Amniotic stem cell (primary cell): ENCODE measurements around the gene SCFD2.
"Not testable (repeated sequence)": the region's sequence is repeated elsewhere in the genome, so short reads cannot be mapped to it uniquely, and the experiment has no call there.

ENCODE experiments used
- DNase-seq: peaks from one replicate; lab custom pipeline; 2025; lab: John Stamatoyannopoulos, UW

SCFD2 gene

DNA sequence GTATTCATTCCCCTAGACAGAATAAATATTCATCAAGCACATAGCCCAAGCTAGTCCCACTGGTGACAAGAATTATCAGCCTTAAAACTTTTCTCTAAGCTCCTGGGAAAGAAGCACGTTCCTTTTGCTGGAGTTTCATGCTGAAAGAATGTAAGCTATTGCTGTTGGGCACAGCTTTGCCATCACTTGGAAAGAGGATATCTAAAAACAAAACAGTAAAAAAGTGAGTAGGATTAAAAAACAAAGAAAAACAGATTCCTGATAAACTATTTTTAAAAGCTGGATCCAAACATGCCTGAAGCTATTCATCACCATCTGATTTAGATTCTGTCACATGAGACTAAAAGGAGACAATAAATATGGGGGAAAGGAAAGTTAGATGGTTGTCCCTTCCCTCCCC is 176.8 kb downstream of the SCFD2 start:
- DNase-seq: peak; percentile 38

DNA sequence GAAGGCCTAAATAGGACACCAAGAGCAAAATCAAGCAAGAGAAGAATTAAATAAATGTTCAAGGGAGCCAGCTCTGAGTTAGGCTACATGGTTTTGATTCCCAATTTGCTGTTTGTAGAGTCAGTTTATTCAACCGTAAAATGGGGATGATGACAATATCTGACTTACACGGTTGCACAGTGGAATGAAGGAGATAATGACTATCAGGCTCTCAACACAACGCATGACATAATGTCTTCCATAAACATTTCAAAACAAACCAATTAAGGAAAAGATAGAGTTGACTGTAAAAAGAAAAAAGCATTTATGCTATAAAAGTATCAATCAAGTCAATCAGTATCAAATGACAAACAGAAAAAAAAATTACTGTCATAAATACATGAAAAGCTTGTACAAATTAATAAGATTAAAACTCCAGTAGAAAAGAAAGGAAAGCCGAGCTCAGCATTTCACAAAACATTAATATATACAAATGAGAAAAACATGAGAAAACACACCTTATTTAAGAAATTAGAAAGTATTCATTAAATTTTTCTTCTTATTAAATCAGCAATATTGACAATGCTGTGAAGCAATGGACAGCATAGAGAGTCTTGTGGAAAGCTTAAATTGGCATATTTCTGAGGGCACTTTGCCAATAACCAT is 179.0 kb downstream of the SCFD2 start:
- no peak for DNase-seq

DNA sequence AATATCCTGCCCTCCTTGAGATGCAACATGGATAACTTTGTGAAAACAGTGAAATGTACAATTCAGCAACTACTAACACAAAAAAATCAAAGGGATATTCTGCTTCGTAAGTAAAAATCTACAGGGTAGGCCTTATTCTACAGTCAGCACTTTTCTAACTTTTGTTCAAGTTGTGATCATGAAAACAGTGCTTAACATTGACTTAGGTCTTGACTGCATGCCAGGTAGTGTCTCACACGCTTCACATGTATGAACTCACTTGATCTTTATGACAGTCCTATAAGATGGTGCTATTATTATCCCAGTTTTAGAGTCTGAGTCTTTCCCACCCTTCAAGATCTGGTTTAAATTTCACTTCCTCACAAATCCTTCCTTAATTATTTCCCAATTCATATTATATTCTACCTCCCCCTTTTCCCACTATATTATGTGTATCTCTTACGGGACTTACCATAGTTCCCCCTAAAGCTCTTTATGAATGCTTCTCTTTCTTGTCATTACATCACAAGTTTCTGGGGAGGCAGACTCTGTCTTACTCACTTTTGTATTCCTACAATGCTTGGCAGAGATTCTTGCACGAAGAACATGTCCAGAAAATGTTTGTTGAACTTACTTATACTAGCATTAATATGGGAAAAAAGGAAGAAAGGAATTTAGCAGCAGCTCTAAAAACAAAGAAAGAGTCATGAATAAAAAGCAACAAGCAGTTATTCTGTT is 179.8 kb downstream of the SCFD2 start:
- DNase-seq: no peak

DNA sequence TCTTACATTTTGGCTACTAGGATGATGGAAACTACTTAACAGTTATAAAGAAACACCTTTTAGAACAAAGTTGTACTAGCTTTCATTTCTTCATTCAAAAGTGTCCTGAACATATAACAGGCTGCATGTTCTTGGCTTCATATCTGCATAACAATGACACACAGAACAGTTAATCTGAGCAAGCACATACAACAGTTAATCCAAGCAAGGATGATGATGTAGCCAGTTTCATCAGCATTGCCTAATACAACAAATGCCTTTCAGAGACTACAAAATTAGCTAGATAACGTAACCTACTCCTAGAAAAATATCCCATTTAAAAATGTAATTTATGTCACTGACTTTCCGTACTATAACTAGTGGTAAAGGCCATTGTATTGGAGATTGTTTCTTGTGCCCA is 182.1 kb downstream of the SCFD2 start:
- no peak for DNase-seq

DNA sequence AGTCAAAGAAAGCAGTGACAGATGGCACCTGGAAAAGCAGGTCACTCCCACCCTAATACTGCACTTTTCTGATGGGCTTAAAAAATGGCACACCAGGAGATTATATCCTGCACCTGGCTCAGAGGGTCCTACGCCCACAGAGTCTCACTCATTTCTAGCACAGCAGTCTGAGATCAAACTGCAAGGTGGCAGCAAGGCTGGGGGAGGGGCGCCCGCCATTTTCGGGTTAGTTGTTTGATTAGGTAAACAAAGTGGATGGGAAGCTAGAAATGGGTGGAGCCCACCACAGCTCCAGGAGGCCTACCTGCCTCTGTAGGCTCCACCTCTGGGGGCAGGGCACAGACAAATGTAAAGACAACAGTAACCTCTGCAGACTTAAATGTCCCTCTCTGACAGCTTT is 188.1 kb downstream of the SCFD2 start:
- DNase-seq: not testable (repeated sequence)

DNA sequence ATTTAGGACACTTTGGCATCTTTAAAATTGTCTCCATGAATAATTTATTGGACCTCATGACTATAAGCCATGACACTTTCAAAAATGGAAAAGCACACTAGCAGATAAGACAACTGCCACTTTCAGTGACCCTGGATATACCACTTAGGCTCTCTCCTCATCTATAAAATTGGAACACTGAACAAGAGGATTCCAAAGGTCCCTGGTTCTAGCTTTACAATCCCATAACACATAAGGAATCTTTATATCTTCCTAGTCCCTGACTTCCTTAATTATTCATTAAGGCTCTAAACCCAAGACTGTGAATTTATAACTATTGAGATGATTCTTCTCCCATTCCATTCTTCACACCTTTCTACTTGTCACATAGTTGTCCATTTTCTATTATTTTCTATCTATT is 190.2 kb downstream of the SCFD2 start:
- no peak for DNase-seq

DNA sequence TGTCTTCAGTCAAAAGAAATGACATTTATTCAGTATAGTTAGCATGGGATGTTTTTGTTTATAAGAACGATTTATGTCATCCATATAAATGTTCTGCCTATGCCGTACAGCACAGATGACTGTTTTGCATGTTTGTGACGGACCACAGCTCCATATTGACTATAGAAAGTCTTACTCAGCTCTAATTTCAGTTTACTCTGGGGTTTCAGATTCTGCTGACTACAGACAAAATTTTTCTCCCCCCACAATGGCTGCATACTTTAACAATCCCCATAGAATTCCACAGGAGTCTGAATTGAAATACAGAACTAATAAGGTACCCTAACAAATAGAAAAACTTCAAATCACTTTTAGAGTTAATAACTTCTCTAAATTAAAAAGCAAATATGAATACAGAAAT is 191.0 kb downstream of the SCFD2 start:
- DNase-seq: no peak

DNA sequence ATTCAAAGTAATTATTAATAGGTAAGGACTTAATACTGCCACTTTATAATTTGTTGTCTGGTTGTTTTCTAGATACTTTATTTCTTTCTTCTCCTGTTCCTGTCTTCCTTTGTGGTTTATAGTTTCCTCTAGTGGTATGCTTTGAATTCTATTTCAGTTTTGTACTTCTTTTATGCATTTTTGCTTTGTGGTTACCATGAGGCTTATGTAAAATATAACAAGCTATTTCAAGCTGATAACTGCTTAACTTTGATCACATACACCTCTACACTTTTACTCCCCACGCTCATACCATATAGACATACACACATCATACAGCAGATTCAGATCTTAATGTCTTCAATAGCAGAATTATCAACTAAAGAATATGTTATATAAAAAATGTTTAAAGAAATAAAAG is 192.3 kb downstream of the SCFD2 start:
- no peak for DNase-seq

DNA sequence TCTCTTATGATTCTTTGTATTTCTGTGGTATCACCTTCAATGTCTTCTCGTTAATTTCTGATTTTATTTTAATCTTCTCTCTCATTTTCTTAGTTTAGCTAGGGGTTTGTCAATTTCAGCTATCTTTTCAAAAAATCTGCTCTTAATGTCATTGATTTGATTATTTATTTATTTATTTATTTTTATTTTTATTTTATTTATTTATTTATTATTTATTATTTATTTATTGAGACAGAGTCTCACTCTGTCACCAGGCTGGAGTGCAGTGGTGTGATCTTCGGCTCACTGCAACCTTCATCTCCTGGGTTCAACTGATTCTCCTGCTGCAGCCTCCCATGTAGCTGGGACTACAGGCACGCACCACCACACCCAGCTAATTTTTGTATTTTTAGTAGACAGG is 194.1 kb downstream of the SCFD2 start:
- no peak for DNase-seq

DNA sequence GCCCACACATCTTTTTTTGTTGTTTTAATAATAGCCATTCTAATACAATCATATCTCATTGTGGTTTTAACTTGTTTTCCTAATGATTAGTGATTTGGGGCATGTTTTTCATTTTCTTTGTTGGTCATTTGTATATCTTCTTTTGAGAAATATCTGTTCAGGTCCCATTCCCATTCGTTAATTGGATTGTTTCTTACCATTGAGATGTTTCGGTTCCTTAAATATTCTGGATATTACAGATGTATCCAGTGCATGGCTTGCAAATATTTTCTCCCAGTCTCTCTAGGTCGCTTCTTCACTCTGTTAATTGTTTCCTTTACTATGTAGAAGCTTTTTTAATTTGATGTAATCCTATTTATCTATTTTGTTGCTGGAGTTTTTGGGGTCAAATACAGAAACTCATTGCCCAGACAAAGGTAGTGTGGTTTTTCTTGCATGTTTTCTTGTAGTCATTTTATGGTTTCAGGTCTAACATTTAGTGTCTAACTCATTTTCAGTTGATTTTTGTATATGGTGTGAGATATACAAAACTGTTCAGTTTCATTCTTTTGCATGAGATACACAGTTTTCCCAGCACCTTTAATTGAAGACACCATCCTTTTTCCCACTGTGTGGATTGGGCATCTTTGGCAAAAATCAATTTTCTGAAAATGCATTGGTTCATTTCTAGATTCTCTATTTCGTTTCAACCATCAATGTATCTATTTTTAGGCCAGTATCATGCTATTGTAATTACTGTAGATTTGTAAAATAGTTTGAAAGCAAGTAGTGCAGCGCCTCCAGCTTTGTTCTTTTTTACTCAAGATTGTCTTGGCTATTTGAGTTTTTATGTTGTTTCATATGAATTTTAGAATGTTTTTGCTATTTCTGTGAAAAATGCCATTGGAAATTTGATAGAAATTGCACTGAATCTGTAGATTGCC is 195.9 kb downstream of the SCFD2 start:
- no peak for DNase-seq

DNA sequence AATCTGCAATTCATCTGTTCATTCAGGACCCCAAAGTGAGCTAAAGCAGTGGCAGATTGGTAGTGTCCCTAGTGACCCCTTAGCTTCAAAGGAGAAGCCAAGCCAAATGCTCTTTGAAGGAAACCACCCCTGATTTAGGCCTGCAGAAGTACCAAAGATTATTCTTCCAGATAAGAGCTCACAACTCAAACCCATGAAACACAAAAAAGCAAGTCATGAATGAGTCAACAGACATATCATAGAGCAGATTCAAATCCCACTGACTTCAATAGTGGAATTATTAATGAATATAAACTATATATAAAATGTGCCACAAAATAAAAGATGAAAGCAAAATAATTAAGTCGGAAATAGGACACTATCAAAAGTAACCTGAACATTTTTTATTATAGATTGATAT is 197.6 kb downstream of the SCFD2 start:
- DNase-seq: no peak

DNA sequence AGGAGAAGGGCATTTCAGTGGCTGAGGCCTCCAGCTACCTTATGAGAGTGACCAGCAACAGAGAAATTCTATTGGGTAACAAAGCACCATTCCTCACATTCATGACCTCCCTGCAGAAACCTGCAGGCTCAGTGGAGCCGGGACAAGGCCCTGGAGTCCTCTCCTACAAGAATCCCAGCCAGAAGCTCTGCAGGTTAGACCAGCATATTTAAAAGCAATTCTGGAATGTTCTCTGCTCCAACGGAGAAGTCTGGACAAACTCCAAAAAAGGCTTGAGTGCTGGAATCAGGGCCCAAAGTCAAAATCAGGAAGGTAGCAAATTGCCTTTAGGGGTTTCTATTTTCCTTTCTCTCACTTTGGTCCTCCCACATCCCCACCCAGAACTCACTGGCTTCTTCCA is 202.9 kb downstream of the SCFD2 start:
- DNase-seq: no peak

DNA sequence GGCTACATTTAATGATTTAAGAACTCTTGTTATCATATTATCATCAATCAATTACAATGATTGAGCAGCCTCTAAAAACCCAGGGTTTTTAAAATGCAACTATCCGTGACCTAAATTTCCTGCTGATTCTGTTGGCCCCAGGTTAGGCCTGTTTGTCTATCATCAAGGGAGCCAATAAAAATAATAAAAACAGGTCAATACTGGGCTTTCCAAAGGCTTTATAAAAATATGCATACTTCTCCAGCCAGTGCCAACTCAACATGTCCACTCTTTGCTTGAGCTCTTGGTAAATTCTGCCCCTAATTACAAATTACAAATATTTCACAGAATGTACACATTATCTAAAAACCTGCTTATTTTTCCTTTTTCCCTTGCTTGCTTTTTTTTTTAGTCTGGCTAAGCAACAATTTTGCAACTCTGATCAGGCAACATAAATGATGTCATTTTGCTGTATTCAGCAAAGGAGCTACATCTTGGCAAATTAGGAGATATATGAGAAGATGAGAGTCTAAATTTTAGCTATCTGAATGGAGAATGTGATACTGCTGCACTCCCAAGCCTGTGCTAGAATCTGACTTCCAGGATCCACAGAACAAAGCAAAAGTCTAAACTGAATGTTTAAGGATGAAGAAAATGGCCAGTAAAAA is 204.0 kb downstream of the SCFD2 start:
- DNase-seq: no peak

DNA sequence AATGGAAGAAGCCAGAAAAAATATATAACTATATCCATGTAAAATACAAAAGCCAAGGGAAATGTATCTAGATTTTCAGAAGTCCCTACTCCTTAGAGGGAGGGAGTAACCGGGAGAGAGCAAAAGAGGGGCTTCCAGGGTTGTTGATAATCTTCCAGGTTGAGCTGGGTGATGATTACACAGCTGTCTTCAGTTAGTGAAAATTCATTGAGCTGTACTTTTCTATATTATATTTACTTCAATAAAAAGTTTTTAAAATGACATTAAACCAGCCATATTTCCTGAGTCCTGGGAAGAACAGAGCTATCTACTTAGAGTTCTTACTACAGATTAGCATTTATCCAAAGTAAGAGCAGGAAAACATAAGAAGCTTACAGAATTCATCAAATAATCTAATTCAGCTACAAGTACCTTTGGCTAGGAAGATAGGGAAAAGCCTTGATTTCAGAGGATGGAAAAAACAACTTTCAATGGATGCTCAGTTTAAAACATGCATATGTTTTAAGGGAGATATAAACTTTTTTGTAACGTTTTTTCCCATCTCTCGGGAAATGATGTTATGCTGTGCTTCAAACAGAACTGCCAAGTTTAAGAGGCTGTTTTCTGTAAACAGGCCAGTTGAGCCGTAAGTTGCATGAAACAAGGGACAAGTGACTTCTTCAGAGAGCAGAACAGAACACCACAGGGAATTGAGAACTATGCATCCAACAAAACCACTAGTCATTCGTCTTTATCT is 204.6 kb downstream of the SCFD2 start:
- DNase-seq: no peak

DNA sequence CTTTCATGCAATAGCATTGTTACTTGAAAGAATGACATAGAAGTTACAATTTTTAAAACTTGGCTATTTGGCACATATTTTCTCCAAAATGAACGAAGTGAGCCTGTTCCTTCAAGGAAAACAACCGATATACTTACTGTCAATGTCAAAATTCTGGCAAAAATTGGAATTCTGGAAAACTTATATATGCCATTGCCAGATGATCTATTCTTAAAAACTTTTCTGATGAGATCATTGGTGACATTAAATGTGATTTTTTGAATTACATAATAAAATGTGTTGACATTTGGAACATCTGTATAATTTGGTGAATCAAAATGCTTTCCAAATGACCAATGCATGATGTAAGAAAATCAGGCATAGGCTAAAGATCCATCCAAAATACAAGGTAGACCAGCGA is 209.0 kb downstream of the SCFD2 start:
- DNase-seq: no peak

DNA sequence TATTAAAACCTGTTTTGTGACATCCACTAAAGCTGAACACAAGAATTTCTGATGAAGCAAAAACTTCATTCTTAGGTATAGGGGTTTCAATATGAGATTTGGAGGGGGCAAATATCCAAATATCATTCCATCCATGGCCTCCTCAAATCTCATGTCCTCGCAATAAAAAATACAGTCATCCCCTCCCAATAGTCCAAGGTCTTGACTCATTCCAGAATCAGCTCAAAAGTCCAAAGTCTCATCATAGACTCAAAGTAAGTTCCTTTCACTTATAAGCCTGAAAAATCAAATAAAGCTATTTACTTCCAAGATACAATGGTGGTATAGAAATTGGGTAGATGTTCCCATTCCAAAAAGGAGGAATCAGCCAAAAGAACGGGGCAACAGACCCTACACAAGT is 213.4 kb downstream of the SCFD2 start:
- no peak for DNase-seq

DNA sequence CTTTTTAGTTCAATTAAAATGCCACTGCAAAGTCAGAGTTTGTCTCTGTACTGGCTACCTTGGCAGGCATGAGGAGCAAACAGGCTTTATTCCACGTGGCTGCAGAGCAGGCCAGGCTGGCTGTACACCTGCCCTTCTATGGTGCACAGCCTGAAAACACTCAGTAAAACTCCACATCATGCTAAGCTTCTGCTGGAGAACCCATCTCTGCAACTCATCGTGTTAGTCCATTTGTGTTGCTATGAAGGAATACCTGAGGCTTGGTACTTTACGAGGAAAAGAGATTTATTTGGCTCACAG is 214.4 kb downstream of the SCFD2 start:
- no peak for DNase-seq

DNA sequence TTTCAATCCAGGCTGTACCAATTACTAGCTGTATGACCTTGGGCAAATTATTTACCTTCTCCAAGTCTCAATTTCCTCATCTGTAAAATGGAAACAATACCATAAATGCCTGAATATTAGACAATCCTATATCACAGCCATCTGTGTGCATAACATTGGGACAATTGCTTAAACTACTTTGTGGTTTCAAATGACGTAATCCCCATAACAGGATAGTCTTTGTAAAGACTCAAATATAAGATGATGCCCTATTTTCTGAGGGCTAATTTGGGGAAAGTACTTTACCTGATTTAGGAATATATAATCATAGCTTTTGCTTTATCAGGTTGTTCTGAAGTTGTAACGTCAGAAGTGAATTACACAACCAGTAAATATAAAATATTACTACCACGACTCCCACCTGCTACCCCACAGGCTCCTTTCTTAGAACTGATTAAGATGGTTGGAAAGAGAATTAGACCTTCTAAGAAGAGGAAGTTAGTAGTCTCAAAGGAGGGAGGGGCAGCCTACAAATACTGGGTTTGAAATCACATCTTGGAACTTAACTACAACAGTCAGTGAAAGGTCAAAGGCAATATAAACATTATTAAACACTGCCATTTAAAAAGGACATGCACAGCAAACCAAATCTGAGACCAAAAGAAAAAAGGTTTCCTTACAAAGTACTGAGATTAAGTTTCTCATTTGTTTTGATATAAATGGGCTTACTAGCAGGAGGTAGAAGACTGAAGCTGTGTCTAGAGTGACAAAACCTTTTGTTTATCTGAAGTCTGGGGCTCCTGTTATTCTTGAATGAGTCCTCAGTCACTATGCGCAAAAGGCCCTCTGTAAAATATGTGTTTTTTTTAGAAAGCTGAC is 215.0 kb downstream of the SCFD2 start:
- no peak for DNase-seq

DNA sequence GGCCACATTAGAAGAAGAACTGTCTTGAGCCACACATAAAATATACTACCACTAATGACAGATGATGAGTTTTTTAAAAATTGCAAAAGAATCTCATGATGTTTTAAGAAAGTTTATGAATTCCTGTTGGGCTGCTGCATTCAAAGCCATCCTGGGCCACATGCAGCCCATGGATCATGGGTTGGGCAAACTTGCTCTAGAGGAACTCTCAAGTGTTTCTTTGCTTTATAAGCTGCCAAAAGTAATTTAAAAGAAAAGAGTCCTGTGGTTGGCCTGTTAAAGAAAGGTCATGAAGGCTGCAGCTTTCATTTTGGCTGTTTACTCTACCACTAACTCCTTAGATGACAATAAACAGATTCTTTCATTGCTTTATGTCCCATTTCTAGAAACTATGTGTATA is 218.2 kb downstream of the SCFD2 start:
- no peak for DNase-seq

DNA sequence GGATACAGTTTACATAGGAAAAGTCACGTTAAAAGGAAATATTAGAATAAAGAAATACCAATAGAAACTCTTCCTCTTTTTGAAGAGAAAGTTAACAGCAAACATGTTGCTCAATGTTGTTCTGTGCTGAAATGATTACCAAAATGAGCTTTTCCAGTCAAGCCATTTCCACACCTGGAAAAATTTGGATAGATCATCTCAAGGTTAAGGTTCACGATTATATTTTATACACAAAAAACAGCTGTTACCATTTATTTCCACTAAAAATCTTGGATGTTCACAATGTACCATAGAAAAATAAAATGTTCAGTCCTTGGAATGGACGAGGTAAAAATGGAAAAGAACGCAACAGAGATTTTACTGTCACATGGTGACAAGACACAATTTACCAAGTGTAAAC is 218.7 kb downstream of the SCFD2 start:
- DNase-seq: no peak

DNA sequence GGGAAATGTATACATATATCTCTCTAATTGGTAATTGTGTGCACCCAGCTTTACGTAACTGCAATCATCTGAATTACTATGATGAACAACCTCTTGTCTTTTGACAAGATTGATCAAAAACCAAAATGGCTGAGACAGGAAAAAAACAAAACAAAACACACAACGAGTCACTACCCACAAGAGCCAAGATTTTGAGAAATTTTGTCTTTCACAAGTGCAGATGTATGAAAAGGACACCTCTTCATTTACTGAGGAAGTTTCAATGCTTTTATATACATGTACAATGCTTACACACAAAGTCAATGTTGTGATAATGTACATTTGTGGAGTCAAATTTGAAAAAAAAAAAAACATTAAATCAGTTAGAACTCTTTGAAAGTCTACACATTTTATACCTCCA is 224.6 kb downstream of the SCFD2 start:
- no peak for DNase-seq
